GM23248 (cell line): ENCODE data around the gene GPR55. TPM values are rescaled to one million over a fixed set of nuclear protein-coding genes. Genes with fewer than 3 reads are reported as not detected.

Experiments used
- DNase-seq: peaks from one replicate; pipeline ENCODE4 v3.0.0-alpha.2; 2015
- H2AFZ ChIP-seq: fragments of 200-600 bp; sonication (generic); 2 replicates; pipeline ENCODE4 v1.6.1; 2016; ENCODE audit warnings: antibody characterized with exemption
- H3F3A ChIP-seq: fragments of 200-600 bp; sonication (generic); 2 replicates; pipeline ENCODE4 v1.6.1; 2016; ENCODE audit warnings: mild to moderate bottlenecking, antibody characterized with exemption, mixed run types; ENCODE audit not compliant: insufficient read depth
- H3K27ac ChIP-seq: fragments of 200-600 bp; sonication (generic); 2 replicates; pipeline ENCODE4 v1.5.1; 2016; ENCODE audit warnings: mild to moderate bottlenecking
- H3K27me3 ChIP-seq: fragments of 200-600 bp; sonication (generic); replicated peaks from 2 replicates; pipeline ENCODE4 v1.6.1; 2016; ENCODE audit warnings: mild to moderate bottlenecking; ENCODE audit not compliant: insufficient read depth
- H3K36me3 ChIP-seq: fragments of 200-600 bp; sonication (generic); 2 replicates; pipeline ENCODE4 v1.6.1; 2016; ENCODE audit warnings: low read depth, mild to moderate bottlenecking
- H3K4me1 ChIP-seq: fragments of 200-600 bp; sonication (generic); 2 replicates; pipeline ENCODE4 v1.6.1; 2016; ENCODE audit warnings: mild to moderate bottlenecking; ENCODE audit not compliant: insufficient read depth
- H3K4me2 ChIP-seq: fragments of 200-600 bp; sonication (generic); one replicate; pipeline ENCODE4 v1.6.1; 2016; ENCODE audit warnings: mild to moderate bottlenecking; ENCODE audit not compliant: unreplicated experiment
- H3K4me3 ChIP-seq: fragments of 200-600 bp; sonication (generic); 2 replicates; pipeline ENCODE4 v1.5.1; 2016; ENCODE audit warnings: mild to moderate bottlenecking
- H3K79me2 ChIP-seq: fragments of 200-600 bp; sonication (generic); 2 replicates; pipeline ENCODE4 v1.6.1; 2016; ENCODE audit warnings: mild to moderate bottlenecking; ENCODE audit not compliant: insufficient read depth
- H3K9ac ChIP-seq: fragments of 200-600 bp; sonication (generic); 2 replicates; pipeline ENCODE4 v1.6.1; 2016; ENCODE audit warnings: mild to moderate bottlenecking
- H3K9me2 ChIP-seq: fragments of 200-600 bp; sonication (generic); 2 replicates; pipeline ENCODE4 v1.6.1; 2016; ENCODE audit warnings: mixed run types, mild to moderate bottlenecking, moderate library complexity; ENCODE audit not compliant: insufficient read depth
- H3K9me3 ChIP-seq: fragments of 200-600 bp; sonication (generic); one replicate; pipeline ENCODE4 v1.6.1; 2017; ENCODE audit warnings: low read depth
- H4K20me1 ChIP-seq: fragments of 200-600 bp; sonication (generic); 2 replicates; pipeline ENCODE4 v1.6.0; 2016; ENCODE audit not compliant: insufficient read depth
- EZH2 ChIP-seq: fragments of 200-600 bp; sonication (generic); IDR thresholded peaks from 2 replicates; pipeline ENCODE4 v1.6.1; 2018; ENCODE audit warnings: antibody characterized with exemption, mild to moderate bottlenecking; ENCODE audit not compliant: insufficient read depth, poor library complexity, severe bottlenecking
- EZH2phosphoT487 ChIP-seq: fragments of 200-600 bp; sonication (generic); IDR thresholded peaks from 2 replicates; pipeline ENCODE4 v1.6.1; 2018; ENCODE audit warnings: antibody characterized with exemption, moderate library complexity, mild to moderate bottlenecking, low read depth; ENCODE audit not compliant: insufficient read depth
- WGBS, 2 experiments: methylation state at CpG; one replicate each; pipeline ENCODE4 v1.1.6; 2015 to 2017; ENCODE audit warnings: low lambda C conversion rate in 2 of 2, low coverage in 1 of 2; ENCODE audit errors: missing lambda C conversion rate in 2 of 2; 5-methylcytosine and 5-hydroxymethylcytosine counted together
- in situ Hi-C: fragments of 300-500 bp; cut with MboI; formaldehyde crosslinking; loops from 2 replicates; pipeline ENCODE4 v1.15.0; 2020
- polyA plus RNA-seq: library from polyadenylated mRNA; unstranded; fragments of >200 nt; fragmentation: Nextera tagmentation; extraction: Ambion mirVana; gene quantifications from 2 replicates; pipeline ENCODE4 v1.2.1, GENCODE V29; 2016
- total RNA-seq: library from RNA; depleted of rRNA; stranded (reverse); fragments of >200 nt; shearing (Covaris generic); gene quantifications from 2 replicates; pipeline ENCODE4 v1.2.3, GENCODE V29; 2014

Gene GPR55
- total and polyA plus RNA-seq, 2 experiments from 2014 or later, result 0.20 TPM; not detected in 1

DNA sequence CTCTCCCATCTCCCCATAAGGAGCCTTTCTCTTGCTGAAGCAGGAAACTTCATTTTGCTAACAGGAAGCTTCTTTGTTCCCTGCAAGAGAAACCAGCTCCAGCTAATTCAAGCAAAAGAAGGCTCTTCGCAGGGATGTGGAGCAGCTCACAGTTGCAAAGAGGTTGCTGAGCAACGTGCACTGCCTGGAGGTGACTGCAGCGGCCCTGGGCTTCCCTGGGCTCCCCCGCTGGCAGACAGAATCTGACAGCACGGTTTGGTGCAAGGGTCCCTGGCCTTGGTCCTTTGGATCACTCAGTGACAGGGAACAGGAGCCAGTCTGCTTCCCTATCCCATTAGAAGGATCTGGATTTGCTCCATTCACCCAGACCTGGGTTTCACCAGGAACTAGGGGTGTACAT, 25.8 kb downstream of the GPR55 start:
- in situ Hi-C loops, result no loop called here
- no peak overlapping the region for H2AFZ ChIP-seq
- H3K9ac ChIP-seq, result no peak overlapping the region
- H3K4me2 ChIP-seq, result no peak overlapping the region
- no peaks in the 10 kb centered on the region for H3K4me1 ChIP-seq
- H3K27ac ChIP-seq, result no peak overlapping the region
- peaks cover 37% of the 10 kb centered on the region for H3K27me3 ChIP-seq
- TF ChIP-seq EZH2, result no peak
- no peaks in the 10 kb centered on the region for H4K20me1 ChIP-seq
- H3K9me3 ChIP-seq, result no peaks in the 10 kb centered on the region
- no peak overlapping the region for H3K4me3 ChIP-seq
- no peaks in the 10 kb centered on the region for H3F3A ChIP-seq
- H3K36me3 ChIP-seq, result no peaks in the 10 kb centered on the region
- no peaks in the 10 kb centered on the region for H3K9me2 ChIP-seq
- no peaks in the 10 kb centered on the region for H3K79me2 ChIP-seq
- 7 to 12% methylated on average over 5 of the region's 5 CpGs for WGBS, 2 experiments
- no peak for DNase-seq

DNA sequence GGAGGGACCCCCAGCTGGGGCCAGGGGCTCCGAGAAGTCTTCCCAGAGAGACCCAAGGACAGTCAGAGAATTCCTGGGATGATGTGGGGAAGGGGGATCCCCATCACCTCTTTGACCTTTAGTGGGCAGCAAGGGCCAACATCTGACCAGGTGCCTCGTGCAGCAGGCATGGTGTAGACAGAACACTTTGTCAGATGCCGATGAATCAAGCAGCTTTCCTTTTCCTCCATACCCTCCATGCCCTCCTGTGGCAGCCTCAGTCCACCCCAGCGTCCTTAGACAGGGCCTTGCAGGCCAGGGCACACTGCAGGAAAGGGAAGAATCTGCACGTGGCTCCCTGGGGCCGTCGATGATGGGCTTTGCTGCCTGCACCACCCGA, 26.3 kb downstream of the GPR55 start:
- H3K79me2 ChIP-seq, result no peaks in the 10 kb centered on the region
- no peaks in the 10 kb centered on the region for H3K4me1 ChIP-seq
- in situ Hi-C loops, result no loop called here
- H3K9me3 ChIP-seq, result no peaks in the 10 kb centered on the region
- H4K20me1 ChIP-seq, result no peaks in the 10 kb centered on the region
- H2AFZ ChIP-seq, result no peak overlapping the region
- no peaks in the 10 kb centered on the region for H3F3A ChIP-seq
- no peak overlapping the region for H3K4me2 ChIP-seq
- no peaks in the 10 kb centered on the region for H3K36me3 ChIP-seq
- H3K9me2 ChIP-seq, result no peaks in the 10 kb centered on the region
- H3K27me3 ChIP-seq, result peaks cover 37% of the 10 kb centered on the region
- TF ChIP-seq EZH2phosphoT487 (no peak), EZH2 (no peak)
- no peak for DNase-seq
- no peak overlapping the region for H3K4me3 ChIP-seq
- H3K27ac ChIP-seq, result no peak overlapping the region
- 24% methylated on average over 8 of the region's 8 CpGs for WGBS, 2 experiments
- H3K9ac ChIP-seq, result no peak overlapping the region

DNA sequence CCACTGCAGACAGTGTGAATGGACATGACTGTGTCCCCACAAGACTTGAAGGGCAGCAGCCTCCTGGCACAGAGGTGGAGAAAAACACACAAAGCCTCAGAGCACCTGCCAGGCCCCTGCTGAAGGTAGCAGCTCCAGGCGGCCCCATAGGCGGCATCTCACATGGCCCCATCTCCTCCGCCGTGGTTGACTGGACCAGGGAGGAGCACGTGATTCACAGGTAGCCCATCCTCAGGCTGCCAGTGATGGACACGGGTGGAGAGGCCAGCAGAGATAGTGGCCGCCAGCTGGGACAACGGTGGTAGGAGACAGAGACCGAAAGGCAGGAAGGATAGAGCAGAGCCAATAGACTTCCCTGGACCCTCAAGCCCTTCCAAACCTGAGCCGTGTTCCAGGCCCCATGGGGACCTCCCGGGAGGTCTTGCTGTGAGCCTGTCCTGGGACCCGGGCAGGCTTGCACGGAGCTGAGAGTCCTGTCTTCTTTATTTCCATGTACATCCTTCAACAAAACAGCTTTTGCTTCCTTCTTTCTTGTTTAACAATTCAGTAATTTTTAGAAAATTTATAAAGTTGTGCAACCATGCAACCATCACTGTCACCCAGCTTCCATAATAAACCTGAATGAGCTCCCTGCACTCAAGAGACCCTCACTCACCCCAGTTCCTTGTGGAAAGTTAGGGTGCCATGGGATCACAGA, 26.9 kb downstream of the GPR55 start:
- no peak for TF ChIP-seq EZH2
- no peak for TF ChIP-seq EZH2phosphoT487
- Histone ChIP-seq H3K27me3 (peaks cover 40% of the 10 kb centered on the region), H3K4me3 (no peak overlapping the region), H3K27ac (no peak overlapping the region), H3K9me2 (no peaks in the 10 kb centered on the region), H3K4me2 (no peak overlapping the region), H3K9me3 (no peaks in the 10 kb centered on the region), H3K4me1 (no peaks in the 10 kb centered on the region), H3F3A (no peaks in the 10 kb centered on the region), H2AFZ (no peak overlapping the region), H3K9ac (no peak overlapping the region), H3K36me3 (no peaks in the 10 kb centered on the region), H4K20me1 (no peaks in the 10 kb centered on the region), H3K79me2 (no peaks in the 10 kb centered on the region)
- WGBS, 2 experiments, result 52 to 55% methylated on average over 13 of the region's 13 CpGs
- no peak for DNase-seq
- in situ Hi-C loops, result no loop called here

DNA sequence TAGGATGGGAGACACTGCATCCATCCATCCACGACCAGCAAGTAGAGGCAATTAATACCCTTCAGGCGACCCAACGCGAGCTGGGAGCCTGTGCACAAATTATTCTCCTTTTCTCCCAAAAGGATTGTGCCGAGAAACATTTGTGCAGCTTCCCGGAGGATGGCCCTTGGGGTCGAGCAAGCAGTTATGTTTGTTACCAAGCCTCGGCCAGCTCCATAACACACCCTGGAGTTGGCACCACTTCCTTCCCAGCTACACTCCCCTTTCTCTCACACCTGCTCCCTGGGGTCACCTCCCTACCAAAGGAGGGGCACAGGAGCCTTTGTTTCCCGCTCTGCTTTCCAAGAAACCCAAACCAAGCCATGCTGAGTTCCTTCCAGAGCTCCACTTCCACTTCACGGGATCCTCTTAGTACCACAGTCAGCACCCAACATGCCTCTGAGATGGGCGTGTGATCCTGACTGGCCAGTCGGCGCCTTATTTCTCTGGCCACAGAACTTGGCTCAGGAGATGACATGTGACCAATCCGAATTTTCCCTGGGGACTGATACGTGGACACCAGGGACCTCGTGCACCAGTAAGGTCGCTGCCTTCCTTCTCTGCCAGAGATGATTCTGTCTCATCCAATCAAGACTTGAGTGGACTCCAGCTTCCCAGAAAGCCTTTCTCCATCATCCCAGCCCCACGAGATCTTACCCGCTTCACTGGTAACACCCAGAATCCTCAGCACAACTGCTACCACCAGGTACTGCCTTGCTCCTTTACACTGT, 28.5 kb downstream of the GPR55 start:
- Histone ChIP-seq H3K4me3 (no peak overlapping the region), H3K4me2 (no peak overlapping the region), H3K79me2 (no peaks in the 10 kb centered on the region), H3K4me1 (no peaks in the 10 kb centered on the region), H4K20me1 (no peaks in the 10 kb centered on the region), H3K9ac (no peak overlapping the region), H3K9me2 (no peaks in the 10 kb centered on the region), H3K36me3 (no peaks in the 10 kb centered on the region), H2AFZ (no peak overlapping the region), H3K9me3 (no peaks in the 10 kb centered on the region), H3F3A (no peaks in the 10 kb centered on the region), H3K27ac (no peak overlapping the region), H3K27me3 (peaks cover 44% of the 10 kb centered on the region)
- DNase-seq, result no peak
- WGBS, 2 experiments, result 62 to 70% methylated on average over 19 of the region's 19 CpGs
- TF ChIP-seq EZH2 (no peak), EZH2phosphoT487 (no peak)
- in situ Hi-C loops, result no loop called here
